ENCODE measurements around the gene FAM124B. TPM values are rescaled to one million over a fixed set of nuclear protein-coding genes. Genes with fewer than 3 reads are reported as not detected.

The FAM124B gene
- total RNA-seq, 3 donors from 2014 or later = 2.6 to 7.9 (median 3.5) TPM

- H3K4me3 ChIP-seq = no peak overlapping the region
- no peak for DNase-seq (ENCODE audit: low spot score in 2 of 2)
Measured at GRCh38 chr2:224433442-224433841, 31.5 kb upstream of the FAM124B start.

GRCh38 chr2:224432003-224432579 is 30.2 kb upstream of the FAM124B start:
- H3K27ac ChIP-seq = no peak overlapping the region
- no peak for TF ChIP-seq POLR2A (IDR thresholded peaks at IDR 0.05)
- TF ChIP-seq POLR2AphosphoS5 (IDR thresholded peaks at IDR 0.05) = no peak
- TF ChIP-seq CTCF (IDR thresholded peaks at IDR 0.05) = no peak
- no peak overlapping the region for H3K4me3 ChIP-seq
- intact Hi-C loops (cut with DNase I; ENCODE audit: low total_unique reads) = no loop called here
- no peaks in the 10 kb centered on the region for H3K27me3 ChIP-seq
- H3K9me3 ChIP-seq = peaks cover 4 to 5% of the 10 kb centered on the region in 2 donors
- DNase-seq (ENCODE audit: low spot score in 2 of 2) = no peak
- H3K4me1 ChIP-seq = no peaks in the 10 kb centered on the region
- H3K36me3 ChIP-seq = no peaks in the 10 kb centered on the region

More at GRCh38 chr2:224433442-224433841, 31.5 kb upstream of the FAM124B start:
- H3K4me1 ChIP-seq = no peaks in the 10 kb centered on the region
- TF ChIP-seq POLR2AphosphoS5 (IDR thresholded peaks at IDR 0.05) (no peak), POLR2A (IDR thresholded peaks at IDR 0.05) (no peak), CTCF (IDR thresholded peaks at IDR 0.05) (no peak)
- no peaks in the 10 kb centered on the region for H3K27me3 ChIP-seq
- H3K36me3 ChIP-seq = no peaks in the 10 kb centered on the region
- intact Hi-C loops (cut with DNase I; ENCODE audit: low total_unique reads) = no loop called here
- peaks cover 4 to 5% of the 10 kb centered on the region in 2 donors for H3K9me3 ChIP-seq
- no peak overlapping the region for H3K27ac ChIP-seq

- H3K27ac ChIP-seq = no peak overlapping the region
- H3K27me3 ChIP-seq = no peaks in the 10 kb centered on the region
- peaks cover 4 to 5% of the 10 kb centered on the region in 2 donors for H3K9me3 ChIP-seq
- TF ChIP-seq POLR2AphosphoS5 (IDR thresholded peaks at IDR 0.05) = no peak
- TF ChIP-seq POLR2A (IDR thresholded peaks at IDR 0.05) = no peak
- TF ChIP-seq CTCF (IDR thresholded peaks at IDR 0.05) = no peak
- no peaks in the 10 kb centered on the region for H3K36me3 ChIP-seq
- no peak for DNase-seq (ENCODE audit: low spot score in 2 of 2)
- intact Hi-C loops (cut with DNase I; ENCODE audit: low total_unique reads) = no loop called here
- no peaks in the 10 kb centered on the region for H3K4me1 ChIP-seq
- no peak overlapping the region for H3K4me3 ChIP-seq
Measured at GRCh38 chr2:224429441-224429810, 27.5 kb upstream of the FAM124B start.

GRCh38 chr2:224428787-224429440 is 27.0 kb upstream of the FAM124B start:
- H3K9me3 ChIP-seq = peaks cover 4 to 5% of the 10 kb centered on the region in 2 donors
- TF ChIP-seq POLR2AphosphoS5 (IDR thresholded peaks at IDR 0.05) (no peak), CTCF (IDR thresholded peaks at IDR 0.05) (no peak), POLR2A (IDR thresholded peaks at IDR 0.05) (no peak)
- H3K27me3 ChIP-seq = no peaks in the 10 kb centered on the region
- intact Hi-C loops (cut with DNase I; ENCODE audit: low total_unique reads) = no loop called here
- no peak overlapping the region for H3K4me3 ChIP-seq
- H3K27ac ChIP-seq = no peak overlapping the region
- no peak for DNase-seq (ENCODE audit: low spot score in 2 of 2)
- H3K4me1 ChIP-seq = no peaks in the 10 kb centered on the region
- H3K36me3 ChIP-seq = no peaks in the 10 kb centered on the region

GRCh38 chr2:224427471-224427870 is 25.6 kb upstream of the FAM124B start:
- H3K27ac ChIP-seq = no peak overlapping the region
- intact Hi-C loops (cut with DNase I; ENCODE audit: low total_unique reads) = loop anchor here (2.0 kb wide), 1 partner anchor 43 kb away; no protein-coding TSS in a partner anchor
- no peak overlapping the region for H3K4me3 ChIP-seq
- no peaks in the 10 kb centered on the region for H3K36me3 ChIP-seq
- TF ChIP-seq POLR2AphosphoS5 (IDR thresholded peaks at IDR 0.05) = no peak
- no peak for TF ChIP-seq CTCF (IDR thresholded peaks at IDR 0.05)
- TF ChIP-seq POLR2A (IDR thresholded peaks at IDR 0.05) = no peak
- no peaks in the 10 kb centered on the region for H3K4me1 ChIP-seq
- DNase-seq (ENCODE audit: low spot score in 2 of 2) = no peak
- no peaks in the 10 kb centered on the region for H3K27me3 ChIP-seq
- H3K9me3 ChIP-seq = peaks cover 4 to 5% of the 10 kb centered on the region in 2 donors

Data from breast epithelium (tissue), 4 donors.